Measurements from ENCODE around the gene FOCAD.

Gene FOCAD

DNA sequence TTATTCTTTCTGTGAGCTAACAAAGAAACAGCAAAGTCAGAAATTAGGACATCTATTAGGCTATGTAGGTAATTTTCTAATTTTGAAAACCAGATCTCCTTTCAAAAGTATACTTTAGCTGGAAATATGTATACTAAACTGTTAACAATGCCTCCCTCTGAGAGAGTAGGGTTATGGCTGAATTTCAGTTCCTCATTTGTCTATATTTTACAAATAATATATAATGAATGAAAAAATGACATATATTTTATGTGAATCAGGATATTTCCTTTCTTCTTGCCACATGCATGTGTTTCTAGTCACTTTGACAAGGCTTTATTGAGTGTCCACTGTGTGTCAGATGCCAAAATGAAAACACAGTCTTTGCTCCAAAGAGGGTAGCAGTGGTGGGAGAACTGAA is 331.9 kb downstream of the FOCAD start:
- H3K27ac ChIP-seq: no peak overlapping the region
- TF ChIP-seq FOXP2 (optimal IDR thresholded peaks at IDR 0.05; ENCODE audit: control extremely low read depth, extremely low read length, insufficient read depth): no peak
- no peak for TF ChIP-seq POLR2AphosphoS5 (IDR thresholded peaks at IDR 0.05; ENCODE audit: borderline replicate concordance, low read depth, low read length)
- no peak for TF ChIP-seq EZH2 (IDR thresholded peaks at IDR 0.05)
- no peak overlapping the region for H3K9ac ChIP-seq (ENCODE audit: insufficient read length)
- no peak for DNase-seq (ENCODE audit: low read depth, low spot score)
- no peaks in the 10 kb centered on the region for H3K36me3 ChIP-seq (ENCODE audit: insufficient read depth, low read length)
- H3K4me3 ChIP-seq: no peak overlapping the region
- H3K9me3 ChIP-seq (ENCODE audit: low read depth, low read length): no peaks in the 10 kb centered on the region

DNA sequence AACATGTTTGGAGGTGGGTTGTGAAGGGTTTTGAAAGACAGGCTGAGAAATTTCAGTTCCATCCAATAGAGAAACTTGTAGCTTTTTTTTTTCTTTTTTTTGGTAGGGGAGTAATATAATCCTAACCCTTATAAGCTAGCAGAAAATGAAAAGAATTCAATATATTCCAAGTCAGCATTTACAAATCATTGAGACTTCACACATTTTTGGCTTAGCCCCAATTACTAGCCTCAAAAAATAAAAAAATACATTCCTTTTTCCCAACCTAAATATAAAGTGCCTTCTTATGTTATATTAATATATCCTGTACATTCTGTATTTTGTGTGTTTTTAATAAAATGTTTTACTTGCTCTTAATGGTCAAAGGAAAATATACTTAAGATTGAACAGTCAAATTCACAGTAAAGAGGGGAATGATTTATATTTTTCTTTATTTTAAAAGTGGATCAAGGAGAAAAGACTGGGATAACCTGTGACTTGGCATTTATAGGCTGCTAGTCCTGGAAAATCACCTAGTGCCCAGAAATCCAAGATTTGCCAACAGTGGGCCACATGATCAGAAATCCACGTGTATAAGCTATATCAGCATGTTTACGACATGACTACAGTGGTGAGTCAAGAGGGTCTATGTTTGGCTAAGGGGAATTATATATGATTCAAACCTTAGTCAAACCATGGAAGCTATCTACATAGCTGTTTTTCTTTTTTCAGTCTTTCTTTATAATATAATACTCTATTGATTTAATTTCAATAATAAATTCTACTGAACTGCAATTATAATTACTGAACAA is 332.8 kb downstream of the FOCAD start:
- no peak for TF ChIP-seq POLR2AphosphoS5 (IDR thresholded peaks at IDR 0.05; ENCODE audit: borderline replicate concordance, low read depth, low read length)
- no peak for TF ChIP-seq FOXP2 (optimal IDR thresholded peaks at IDR 0.05; ENCODE audit: control extremely low read depth, extremely low read length, insufficient read depth)
- no peak for TF ChIP-seq EZH2 (IDR thresholded peaks at IDR 0.05)
- H3K36me3 ChIP-seq (ENCODE audit: insufficient read depth, low read length): no peaks in the 10 kb centered on the region
- H3K4me3 ChIP-seq: no peak overlapping the region
- H3K9ac ChIP-seq (ENCODE audit: insufficient read length): no peak overlapping the region
- H3K27ac ChIP-seq: 0 out of 2 replicates have a peak overlapping the region, but pooled peaks have one; percentile 39
- H3K9me3 ChIP-seq (ENCODE audit: low read depth, low read length): no peaks in the 10 kb centered on the region
- no peak for DNase-seq (ENCODE audit: low read depth, low spot score)

DNA sequence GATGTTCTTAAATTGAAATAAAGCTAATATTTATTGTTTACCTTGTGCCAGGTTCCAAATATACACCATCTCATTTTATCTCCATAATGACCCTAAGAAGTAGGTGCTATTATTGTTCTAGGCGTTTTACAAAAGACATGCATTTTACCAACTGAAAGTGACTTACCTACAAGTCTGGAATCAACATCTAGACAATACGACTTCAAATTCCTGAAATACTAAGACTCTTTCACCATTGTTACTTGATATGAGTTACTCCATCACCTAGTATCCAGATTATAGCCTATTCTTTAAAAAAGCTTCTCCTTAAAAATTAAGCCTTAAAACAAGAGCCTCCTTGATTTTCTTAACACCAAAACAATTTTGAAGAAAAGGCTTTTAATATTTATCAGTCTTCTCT is 334.1 kb downstream of the FOCAD start:
- Histone ChIP-seq H3K9ac (ENCODE audit: insufficient read length) (no peak overlapping the region), H3K27ac (no peak overlapping the region), H3K4me3 (no peak overlapping the region), H3K36me3 (ENCODE audit: insufficient read depth, low read length) (no peaks in the 10 kb centered on the region), H3K9me3 (ENCODE audit: low read depth, low read length) (no peaks in the 10 kb centered on the region)
- no peak for TF ChIP-seq FOXP2 (optimal IDR thresholded peaks at IDR 0.05; ENCODE audit: control extremely low read depth, extremely low read length, insufficient read depth)
- TF ChIP-seq EZH2 (IDR thresholded peaks at IDR 0.05): no peak
- no peak for TF ChIP-seq POLR2AphosphoS5 (IDR thresholded peaks at IDR 0.05; ENCODE audit: borderline replicate concordance, low read depth, low read length)
- DNase-seq (ENCODE audit: low read depth, low spot score): no peak

DNA sequence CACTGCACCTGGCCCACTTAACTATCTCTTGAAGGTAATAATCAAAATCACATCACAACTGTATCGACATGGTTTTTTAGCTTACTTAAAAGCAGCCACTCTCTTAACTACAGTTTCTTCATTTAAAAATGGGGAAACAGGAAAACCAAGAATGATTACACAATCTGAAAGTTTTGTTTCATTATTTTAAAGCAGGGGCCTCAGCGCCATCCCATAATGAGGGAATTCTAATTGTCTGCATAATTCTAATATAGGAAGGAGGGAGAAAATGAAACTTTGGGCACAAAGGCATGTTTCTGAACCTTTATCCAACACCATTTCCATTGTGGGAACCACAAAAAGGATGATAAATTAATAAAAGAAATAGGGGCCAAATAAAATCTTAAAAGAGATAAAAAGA is 339.8 kb downstream of the FOCAD start:
- H3K27ac ChIP-seq: no peak overlapping the region
- DNase-seq (ENCODE audit: low read depth, low spot score): no peak

DNA sequence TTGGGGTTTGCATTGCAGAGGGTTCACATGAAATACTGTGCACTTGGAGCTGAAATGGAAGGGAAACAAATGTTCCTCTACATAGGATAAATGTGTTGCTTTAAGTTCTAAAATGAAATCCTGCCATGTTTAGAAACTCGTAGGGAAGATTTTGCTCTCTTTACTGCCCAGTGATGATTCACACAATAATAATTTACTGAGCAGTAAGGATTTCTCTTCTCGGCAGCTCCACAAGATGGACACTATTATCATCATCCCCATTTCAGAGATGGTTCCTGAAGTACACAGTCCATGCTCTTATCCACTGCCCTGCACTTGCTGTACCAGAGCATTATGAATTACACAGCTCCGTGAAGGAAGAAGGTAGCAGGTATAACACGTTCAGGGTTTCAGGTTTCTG is 343.2 kb downstream of the FOCAD start:
- Histone ChIP-seq H3K4me3 (no peak overlapping the region), H3K9me3 (ENCODE audit: low read depth, low read length) (no peaks in the 10 kb centered on the region), H3K9ac (ENCODE audit: insufficient read length) (no peak overlapping the region), H3K36me3 (ENCODE audit: insufficient read depth, low read length) (no peaks in the 10 kb centered on the region), H3K27ac (no peak overlapping the region)
- DNase-seq (ENCODE audit: low read depth, low spot score): no peak
- TF ChIP-seq FOXP2 (optimal IDR thresholded peaks at IDR 0.05; ENCODE audit: control extremely low read depth, extremely low read length, insufficient read depth): no peak
- no peak for TF ChIP-seq POLR2AphosphoS5 (IDR thresholded peaks at IDR 0.05; ENCODE audit: borderline replicate concordance, low read depth, low read length)
- TF ChIP-seq EZH2 (IDR thresholded peaks at IDR 0.05): no peak

More for the DNA sequence above, 339.8 kb downstream of the FOCAD start:
- TF ChIP-seq EZH2 (IDR thresholded peaks at IDR 0.05) (no peak), FOXP2 (optimal IDR thresholded peaks at IDR 0.05; ENCODE audit: control extremely low read depth, extremely low read length, insufficient read depth) (no peak), POLR2AphosphoS5 (IDR thresholded peaks at IDR 0.05; ENCODE audit: borderline replicate concordance, low read depth, low read length) (no peak)
- Histone ChIP-seq H3K9ac (ENCODE audit: insufficient read length) (no peak overlapping the region), H3K9me3 (ENCODE audit: low read depth, low read length) (no peaks in the 10 kb centered on the region), H3K4me3 (no peak overlapping the region), H3K36me3 (ENCODE audit: insufficient read depth, low read length) (no peaks in the 10 kb centered on the region)

DNA sequence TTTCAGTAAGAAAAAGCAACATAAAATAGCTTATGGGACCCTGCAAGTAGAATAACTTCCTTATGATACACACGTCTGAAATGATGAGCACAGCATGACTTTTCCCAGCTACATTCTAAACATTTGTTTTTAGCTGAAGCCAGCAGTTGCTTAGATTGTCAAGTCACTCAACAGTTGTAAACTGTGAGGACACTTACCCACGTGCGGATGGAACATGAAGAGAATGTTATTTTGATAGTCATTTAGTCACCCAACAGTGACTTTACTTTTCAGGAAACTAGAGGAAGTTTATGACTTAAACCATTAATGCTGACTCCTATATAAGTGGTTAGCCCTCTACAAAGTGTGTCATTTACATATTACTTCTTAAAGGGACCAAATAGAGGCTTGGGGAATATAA is 344.4 kb downstream of the FOCAD start:
- Histone ChIP-seq H3K4me3 (no peak overlapping the region), H3K9me3 (ENCODE audit: low read depth, low read length) (no peaks in the 10 kb centered on the region), H3K27ac (no peak overlapping the region), H3K9ac (ENCODE audit: insufficient read length) (no peak overlapping the region), H3K36me3 (ENCODE audit: insufficient read depth, low read length) (no peaks in the 10 kb centered on the region)
- DNase-seq (ENCODE audit: low read depth, low spot score): no peak
- TF ChIP-seq POLR2AphosphoS5 (IDR thresholded peaks at IDR 0.05; ENCODE audit: borderline replicate concordance, low read depth, low read length) (no peak), FOXP2 (optimal IDR thresholded peaks at IDR 0.05; ENCODE audit: control extremely low read depth, extremely low read length, insufficient read depth) (no peak), EZH2 (IDR thresholded peaks at IDR 0.05) (no peak)

DNA sequence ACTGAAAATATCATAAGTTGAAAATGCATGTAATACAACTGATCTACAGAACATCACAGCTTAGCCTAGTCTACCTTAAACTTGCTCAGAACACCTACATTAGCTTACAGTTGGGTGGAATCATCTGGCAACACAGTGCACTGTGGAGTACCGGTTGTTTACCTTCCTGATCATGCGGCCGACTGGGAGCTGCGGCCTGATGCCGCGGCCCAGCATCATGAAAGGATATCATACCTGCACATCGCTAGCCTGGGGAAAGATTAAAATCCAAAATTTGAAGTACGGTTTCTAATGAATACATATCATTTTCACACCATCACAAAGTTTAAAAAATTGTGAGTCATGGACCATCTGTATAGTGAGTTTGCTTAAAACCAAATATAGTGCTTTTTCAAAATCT is 345.6 kb downstream of the FOCAD start:
- no peak overlapping the region for H3K4me3 ChIP-seq
- no peak for DNase-seq (ENCODE audit: low read depth, low spot score)
- no peak overlapping the region for H3K27ac ChIP-seq
- TF ChIP-seq POLR2AphosphoS5 (IDR thresholded peaks at IDR 0.05; ENCODE audit: borderline replicate concordance, low read depth, low read length) (no peak), EZH2 (IDR thresholded peaks at IDR 0.05) (no peak), FOXP2 (optimal IDR thresholded peaks at IDR 0.05; ENCODE audit: control extremely low read depth, extremely low read length, insufficient read depth) (no peak)
- H3K36me3 ChIP-seq (ENCODE audit: insufficient read depth, low read length): no peaks in the 10 kb centered on the region
- no peaks in the 10 kb centered on the region for H3K9me3 ChIP-seq (ENCODE audit: low read depth, low read length)
- H3K9ac ChIP-seq (ENCODE audit: insufficient read length): no peak overlapping the region

DNA sequence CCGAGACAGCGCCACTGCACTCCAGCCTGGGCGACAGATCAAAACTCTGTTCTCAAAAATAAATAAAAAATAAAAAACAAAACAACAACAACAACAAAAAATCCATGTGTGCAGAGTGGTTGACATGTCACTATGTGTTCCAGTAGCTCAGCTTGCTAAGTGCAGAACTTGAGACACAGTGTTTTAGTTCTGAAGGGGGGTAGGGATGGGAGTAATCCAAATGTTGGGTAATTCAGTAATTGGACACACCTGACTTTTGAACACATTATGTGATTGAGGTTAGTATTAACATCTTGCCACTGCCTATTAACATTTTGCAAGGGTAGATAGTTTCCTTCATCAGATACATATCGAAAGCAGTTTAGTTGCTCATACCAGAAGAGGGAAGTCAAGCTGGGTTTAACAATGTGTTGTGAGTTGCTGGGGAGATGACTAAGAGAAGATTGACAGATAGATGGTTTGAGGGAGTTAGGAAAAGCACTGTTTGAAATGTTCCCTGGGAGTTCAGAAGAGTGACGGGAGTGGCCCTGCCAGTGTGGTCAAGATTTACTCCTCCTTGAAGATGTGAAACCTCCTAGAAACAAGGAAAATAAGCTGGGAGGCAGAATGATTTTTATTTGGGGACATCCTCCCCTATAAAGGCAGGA is 346.5 kb downstream of the FOCAD start:
- Histone ChIP-seq H3K9me3 (ENCODE audit: low read depth, low read length) (no peaks in the 10 kb centered on the region), H3K27ac (no peak overlapping the region), H3K36me3 (ENCODE audit: insufficient read depth, low read length) (no peaks in the 10 kb centered on the region), H3K9ac (ENCODE audit: insufficient read length) (no peak overlapping the region), H3K4me3 (no peak overlapping the region)
- no peak for DNase-seq (ENCODE audit: low read depth, low spot score)
- TF ChIP-seq FOXP2 (optimal IDR thresholded peaks at IDR 0.05; ENCODE audit: control extremely low read depth, extremely low read length, insufficient read depth): no peak
- no peak for TF ChIP-seq EZH2 (IDR thresholded peaks at IDR 0.05)
- no peak for TF ChIP-seq POLR2AphosphoS5 (IDR thresholded peaks at IDR 0.05; ENCODE audit: borderline replicate concordance, low read depth, low read length)
